ENCODE data around the gene PCDHA2. TPM values are rescaled to one million over a fixed set of nuclear protein-coding genes. Genes with fewer than 3 reads are reported as not detected.
A peak's percentile ranks its signal among the peaks of the same experiment; 100 is the strongest.
"Not testable (repeated sequence)": the region's sequence is repeated elsewhere in the genome, so short reads cannot be mapped to it uniquely, and the experiment has no call there.

The PCDHA2 gene
- not detected for polyA plus RNA-seq (ENCODE audit: low read depth in 6 of 6)

DNA sequence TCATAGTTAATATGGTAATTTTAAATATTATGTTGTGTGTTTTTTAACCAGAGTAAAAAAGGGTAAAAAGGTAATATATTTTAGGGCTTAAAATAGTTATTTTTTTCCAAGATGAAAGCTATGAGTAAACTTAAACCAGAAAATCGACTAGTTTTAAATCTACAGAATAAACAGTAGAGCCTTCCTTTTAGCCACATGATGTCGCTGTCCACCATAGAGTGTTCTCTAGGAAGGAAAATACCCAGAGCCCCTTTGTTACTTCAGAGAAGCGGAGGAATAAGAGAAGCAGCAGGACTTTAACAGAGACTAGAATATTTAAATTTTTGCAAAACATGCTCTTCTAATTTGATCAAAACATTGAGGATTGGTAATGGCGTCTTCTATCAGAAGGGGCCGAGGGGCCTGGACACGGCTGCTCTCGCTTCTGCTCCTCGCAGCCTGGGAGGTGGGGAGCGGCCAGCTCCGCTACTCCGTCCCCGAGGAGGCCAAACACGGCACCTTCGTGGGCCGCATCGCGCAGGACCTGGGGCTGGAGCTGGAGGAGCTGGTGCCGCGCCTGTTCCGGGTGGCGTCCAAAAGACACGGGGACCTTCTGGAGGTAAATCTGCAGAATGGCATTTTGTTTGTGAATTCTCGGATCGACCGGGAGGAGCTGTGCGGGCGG is at the start of gene PCDHA2:
Gene PCDHA2, plus strand, starts transcription at position 258 of the 664 bp plus-strand sequence.
- Mint-ChIP-seq H3K27ac (peak within 1 kb of the TSS in 2 of 6 donors; percentile 38 to 68), H3K27me3 (peaks cover 12 to 42% (median 17%) of the 10 kb centered on the region in 3 donors), H3K9me3 (peaks cover 3 to 70% (median 39%) of the 10 kb centered on the region in 7 donors), H3K4me3 (no peak within 1 kb of the TSS), H3K36me3 (peaks cover 8 to 15% of the 10 kb centered on the region in 2 donors), H3K4me1 (no peaks in the 10 kb centered on the region)
- DNase-seq (no peak), ATAC-seq (ENCODE audit: low read depth in 2 of 2) (no peak)

DNA sequence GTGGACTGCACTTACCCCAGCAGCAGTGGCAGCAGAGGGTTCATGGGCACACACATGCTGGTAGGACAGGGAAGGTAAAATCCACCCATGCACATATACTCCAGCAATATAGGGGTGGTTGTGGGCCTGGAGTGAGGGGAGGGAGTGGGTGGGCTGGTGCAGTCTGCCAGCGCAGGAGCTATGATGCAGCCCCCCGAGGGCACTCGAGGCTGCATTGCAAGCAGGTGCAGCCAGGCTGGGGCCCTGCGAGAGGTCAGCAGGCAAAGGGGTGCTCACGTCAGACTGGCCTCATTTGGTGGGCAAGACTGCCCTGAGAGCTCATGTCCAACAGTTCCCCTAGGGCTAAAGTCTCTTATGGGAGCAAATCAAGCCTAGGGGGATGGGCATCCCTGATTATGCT is 41.1 kb upstream of the PCDHA2 start:
- Mint-ChIP-seq H3K27ac (no peak overlapping the region), H3K36me3 (peaks cover 23 to 70% of the 10 kb centered on the region in 2 donors), H3K27me3 (peaks cover 0 to 28% (median 16%) of the 10 kb centered on the region in 3 donors), H3K9me3 (peaks cover 35 to 95% (median 83%) of the 10 kb centered on the region in 7 donors), H3K4me1 (no peaks in the 10 kb centered on the region), H3K4me3 (no peak overlapping the region)
- ATAC-seq (ENCODE audit: low read depth in 2 of 2), result no peak
- DNase-seq, result no peak

GRCh38 chr5:140764177-140764973 is 30.3 kb upstream of the PCDHA2 start:
- Mint-ChIP-seq H3K4me1 (no peaks in the 10 kb centered on the region), H3K27me3 (peaks cover 0 to 5% (median 0%) of the 10 kb centered on the region in 3 donors), H3K9me3 (peaks cover 7 to 89% (median 77%) of the 10 kb centered on the region in 7 donors), H3K27ac (no peak overlapping the region), H3K36me3 (peaks cover 0 to 17% of the 10 kb centered on the region in 2 donors), H3K4me3 (no peak overlapping the region)
- ATAC-seq (ENCODE audit: low read depth in 2 of 2) (no peak), DNase-seq (no peak)

DNA sequence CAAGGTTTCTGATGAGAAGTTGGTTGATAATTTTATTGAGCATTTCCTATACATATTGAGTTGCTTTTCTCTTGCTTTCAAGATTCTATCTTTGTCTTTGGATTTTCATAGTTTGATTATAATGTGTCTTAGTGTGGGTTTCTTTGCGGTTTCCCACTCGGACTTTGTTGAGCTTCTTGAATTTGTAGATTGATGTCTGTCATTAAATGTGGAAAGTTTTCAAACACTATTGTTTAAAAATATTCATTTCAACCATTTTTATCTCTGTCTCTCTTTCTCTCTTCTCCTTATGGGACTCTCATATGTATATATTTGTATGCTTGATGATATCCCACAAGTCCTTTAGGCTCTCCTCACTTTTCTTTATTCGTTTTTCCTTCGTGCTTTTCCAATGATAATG is 27.2 kb upstream of the PCDHA2 start:
- Mint-ChIP-seq H3K4me3 (no peak overlapping the region), H3K36me3 (peaks cover 4 to 17% of the 10 kb centered on the region in 2 donors), H3K27ac (no peak overlapping the region), H3K27me3 (no peaks in the 10 kb centered on the region), H3K4me1 (no peaks in the 10 kb centered on the region), H3K9me3 (peaks cover 7 to 94% (median 77%) of the 10 kb centered on the region in 7 donors)
- ATAC-seq (ENCODE audit: low read depth in 2 of 2), result no peak
- no peak for DNase-seq

DNA sequence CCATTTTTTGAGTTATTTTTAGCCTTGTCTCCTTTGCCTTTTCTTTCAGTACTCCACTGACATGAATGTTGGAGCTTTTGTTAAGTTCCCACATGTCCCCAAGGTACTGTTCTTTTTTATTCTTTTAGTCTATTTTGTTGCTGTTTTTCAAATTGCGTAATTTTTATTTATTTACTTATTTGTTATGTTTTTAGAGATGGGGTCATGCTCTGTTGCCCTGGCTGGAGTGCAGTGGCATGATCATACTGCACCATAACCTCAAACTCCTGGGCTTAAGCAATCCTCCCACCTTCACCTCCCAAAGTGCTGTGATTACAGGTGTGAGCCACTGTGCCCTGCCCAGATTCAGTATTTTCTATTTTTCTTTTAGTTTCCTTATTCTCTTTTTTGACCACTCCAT is 14.1 kb upstream of the PCDHA2 start:
- no peak overlapping the region for H3K27ac Mint-ChIP-seq
- no peak overlapping the region for H3K4me3 Mint-ChIP-seq
- no peaks in the 10 kb centered on the region for H3K4me1 Mint-ChIP-seq
- peaks cover 17 to 58% of the 10 kb centered on the region in 2 donors for H3K36me3 Mint-ChIP-seq
- no peak for DNase-seq
- ATAC-seq (ENCODE audit: low read depth in 2 of 2), result no peak
- H3K9me3 Mint-ChIP-seq, result peaks cover 29 to 95% (median 79%) of the 10 kb centered on the region in 7 donors
- H3K27me3 Mint-ChIP-seq, result peaks cover 0 to 25% (median 9%) of the 10 kb centered on the region in 3 donors

DNA sequence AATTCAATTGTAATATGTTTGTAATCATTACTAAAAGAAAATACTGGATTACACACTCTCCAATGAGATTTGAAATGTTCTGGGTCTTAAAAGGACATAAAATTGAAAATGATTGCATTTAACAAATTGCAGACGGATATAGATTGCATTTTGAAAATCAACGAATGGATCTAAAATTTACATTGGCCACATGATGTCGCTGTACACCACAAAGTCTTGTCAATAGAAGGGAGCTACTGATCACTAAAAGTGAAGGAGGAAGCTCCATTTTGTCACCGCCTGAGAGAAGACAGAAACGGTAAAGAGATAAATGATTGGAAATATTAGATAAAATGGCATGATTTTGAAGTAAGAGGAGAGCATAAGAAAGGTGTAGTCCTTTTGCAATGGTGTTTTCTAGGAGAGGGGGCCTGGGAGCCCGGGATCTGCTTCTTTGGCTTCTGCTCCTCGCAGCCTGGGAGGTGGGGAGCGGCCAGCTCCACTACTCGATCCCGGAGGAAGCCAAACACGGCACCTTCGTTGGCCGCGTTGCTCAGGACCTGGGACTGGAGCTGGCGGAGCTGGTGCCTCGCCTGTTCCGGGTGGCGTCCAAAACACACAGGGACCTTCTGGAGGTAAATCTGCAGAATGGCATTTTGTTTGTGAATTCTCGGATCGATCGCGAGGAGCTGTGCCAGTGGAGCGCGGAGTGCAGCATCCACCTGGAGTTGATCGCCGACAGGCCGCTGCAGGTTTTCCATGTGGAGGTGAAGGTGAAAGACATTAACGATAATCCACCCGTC is 8.6 kb upstream of the PCDHA2 start, which contains the start of gene PCDHA1:
Gene PCDHA1, plus strand, starts transcription at position 236 of the 782 bp plus-strand sequence.
- DNase-seq (no peak), ATAC-seq (ENCODE audit: low read depth in 2 of 2) (no peak)
- Mint-ChIP-seq H3K4me3 (peak within 1 kb of the TSS in 1 of 8 donors; percentile 47), H3K27me3 (peaks cover 10 to 37% (median 17%) of the 10 kb centered on the region in 3 donors), H3K36me3 (peaks cover 10 to 37% of the 10 kb centered on the region in 2 donors), H3K9me3 (peaks cover 12 to 89% (median 62%) of the 10 kb centered on the region in 7 donors), H3K27ac (peak within 1 kb of the TSS in 1 of 6 donors; percentile 5), H3K4me1 (no peaks in the 10 kb centered on the region)

GRCh38 chr5:140787422-140787821 is 7.2 kb upstream of the PCDHA2 start:
- Mint-ChIP-seq H3K36me3 (peaks cover 5 to 31% of the 10 kb centered on the region in 2 donors), H3K27me3 (peaks cover 10 to 45% (median 24%) of the 10 kb centered on the region in 3 donors), H3K27ac (peak overlapping the region in 1 of 6 donors; percentile 47), H3K9me3 (peaks cover 6 to 91% (median 56%) of the 10 kb centered on the region in 7 donors)
- not testable (repeated sequence) for DNase-seq; H3K4me1 Mint-ChIP-seq; H3K4me3 Mint-ChIP-seq; ATAC-seq (ENCODE audit: low read depth in 2 of 2)

DNA sequence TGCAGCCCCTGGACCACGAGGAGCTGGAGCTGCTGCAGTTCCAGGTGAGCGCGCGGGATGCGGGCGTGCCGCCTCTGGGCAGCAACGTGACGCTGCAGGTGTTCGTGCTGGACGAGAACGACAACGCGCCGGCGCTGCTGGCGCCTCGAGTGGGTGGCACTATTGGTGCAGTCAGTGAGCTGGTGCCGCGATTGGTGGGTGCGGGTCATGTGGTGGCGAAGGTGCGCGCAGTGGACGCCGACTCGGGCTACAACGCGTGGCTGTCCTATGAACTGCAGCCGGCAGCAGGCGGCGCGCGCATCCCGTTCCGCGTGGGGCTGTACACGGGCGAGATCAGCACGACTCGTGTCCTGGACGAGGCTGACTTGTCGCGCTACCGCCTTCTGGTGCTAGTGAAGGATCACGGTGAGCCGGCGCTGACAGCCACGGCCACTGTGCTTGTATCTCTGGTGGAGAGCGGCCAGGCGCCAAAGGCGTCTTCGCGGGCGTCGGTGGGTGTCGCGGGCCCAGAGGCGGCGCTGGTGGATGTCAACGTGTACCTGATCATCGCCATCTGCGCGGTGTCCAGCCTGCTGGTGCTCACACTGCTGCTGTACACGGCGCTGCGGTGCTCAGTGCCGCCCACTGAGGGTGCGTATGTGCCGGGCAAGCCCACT is 6.7 kb upstream of the PCDHA2 start:
- DNase-seq; H3K4me3 Mint-ChIP-seq; H3K4me1 Mint-ChIP-seq; ATAC-seq (ENCODE audit: low read depth in 2 of 2); H3K27ac Mint-ChIP-seq: not testable (repeated sequence)
- peaks cover 8 to 91% (median 55%) of the 10 kb centered on the region in 7 donors for H3K9me3 Mint-ChIP-seq
- peaks cover 14 to 45% (median 29%) of the 10 kb centered on the region in 3 donors for H3K27me3 Mint-ChIP-seq
- H3K36me3 Mint-ChIP-seq, result peaks cover 9 to 31% of the 10 kb centered on the region in 2 donors

DNA sequence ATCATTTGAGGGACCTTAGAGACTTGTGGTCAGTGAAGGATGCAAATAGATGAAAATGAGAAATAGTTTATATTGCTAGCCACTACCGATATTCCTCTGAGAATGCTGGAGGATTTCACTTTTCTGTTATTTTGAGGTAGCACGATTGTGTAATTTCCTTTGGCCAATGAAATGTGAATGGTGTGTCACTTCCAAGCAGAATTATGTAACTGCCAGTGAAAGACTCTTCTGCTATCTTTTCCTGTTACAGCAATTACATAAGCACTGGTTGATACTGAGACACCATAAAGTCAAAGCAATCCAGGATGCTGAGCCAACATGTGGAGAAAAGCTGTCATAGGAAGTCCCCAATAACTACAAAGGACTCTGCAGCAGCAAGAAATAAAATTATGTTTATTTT is 3.6 kb upstream of the PCDHA2 start:
- Mint-ChIP-seq H3K4me1 (no peaks in the 10 kb centered on the region), H3K9me3 (peaks cover 4 to 90% (median 53%) of the 10 kb centered on the region in 7 donors), H3K4me3 (no peak overlapping the region), H3K27ac (no peak overlapping the region), H3K36me3 (peaks cover 11 to 16% of the 10 kb centered on the region in 2 donors), H3K27me3 (peaks cover 16 to 52% (median 20%) of the 10 kb centered on the region in 3 donors)
- DNase-seq (no peak), ATAC-seq (ENCODE audit: low read depth in 2 of 2) (no peak)

DNA sequence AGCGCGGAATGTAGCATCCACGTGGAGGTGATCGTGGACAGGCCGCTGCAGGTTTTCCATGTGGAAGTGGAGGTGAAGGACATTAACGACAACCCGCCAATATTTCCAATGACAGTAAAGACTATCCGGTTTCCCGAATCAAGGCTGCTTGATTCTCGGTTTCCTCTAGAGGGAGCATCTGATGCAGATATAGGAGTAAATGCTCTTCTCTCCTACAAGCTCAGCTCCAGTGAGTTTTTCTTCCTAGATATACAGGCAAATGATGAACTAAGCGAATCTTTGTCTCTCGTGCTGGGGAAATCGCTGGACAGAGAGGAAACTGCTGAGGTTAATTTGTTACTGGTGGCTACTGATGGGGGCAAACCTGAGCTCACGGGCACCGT is 598 bp downstream of the PCDHA2 start:
- Mint-ChIP-seq H3K4me1 (no peaks in the 10 kb centered on the region), H3K27me3 (peaks cover 14 to 44% (median 21%) of the 10 kb centered on the region in 3 donors), H3K9me3 (peaks cover 3 to 72% (median 38%) of the 10 kb centered on the region in 7 donors), H3K27ac (peak overlapping the region in 2 of 6 donors; percentile 38 to 68), H3K36me3 (peaks cover 6 to 13% of the 10 kb centered on the region in 2 donors), H3K4me3 (no peak overlapping the region)
- ATAC-seq (ENCODE audit: low read depth in 2 of 2) (no peak), DNase-seq (no peak)

GRCh38 chr5:140796072-140796717 is 1.5 kb downstream of the PCDHA2 start:
- Mint-ChIP-seq H3K9me3 (peaks cover 3 to 74% (median 45%) of the 10 kb centered on the region in 7 donors), H3K36me3 (peaks cover 2 to 13% of the 10 kb centered on the region in 2 donors), H3K27me3 (peaks cover 14 to 44% (median 21%) of the 10 kb centered on the region in 3 donors)
- H3K4me3 Mint-ChIP-seq; DNase-seq; H3K27ac Mint-ChIP-seq; ATAC-seq (ENCODE audit: low read depth in 2 of 2); H3K4me1 Mint-ChIP-seq: not testable (repeated sequence)

DNA sequence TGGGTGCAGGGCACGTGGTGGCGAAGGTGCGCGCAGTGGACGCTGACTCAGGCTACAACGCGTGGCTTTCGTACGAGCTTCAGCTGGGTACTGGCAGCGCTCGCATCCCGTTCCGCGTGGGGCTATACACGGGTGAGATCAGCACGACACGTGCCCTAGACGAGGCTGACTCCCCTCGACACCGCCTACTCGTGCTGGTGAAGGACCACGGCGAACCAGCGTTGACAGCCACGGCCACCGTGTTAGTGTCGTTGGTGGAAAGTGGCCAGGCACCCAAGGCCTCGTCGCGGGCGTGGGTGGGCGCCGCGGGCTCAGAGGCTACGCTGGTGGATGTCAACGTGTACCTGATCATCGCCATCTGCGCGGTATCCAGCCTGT is 2.1 kb downstream of the PCDHA2 start:
- no peaks in the 10 kb centered on the region for H3K4me1 Mint-ChIP-seq

More for the DNA sequence above, 2.1 kb downstream of the PCDHA2 start:
- DNase-seq (no peak), ATAC-seq (ENCODE audit: low read depth in 2 of 2) (no peak)
- peaks cover 3 to 68% (median 45%) of the 10 kb centered on the region in 7 donors for H3K9me3 Mint-ChIP-seq
- peaks cover 14 to 44% (median 21%) of the 10 kb centered on the region in 3 donors for H3K27me3 Mint-ChIP-seq
- H3K4me3 Mint-ChIP-seq, result no peak overlapping the region
- peaks cover 0 to 13% of the 10 kb centered on the region in 2 donors for H3K36me3 Mint-ChIP-seq
- no peak overlapping the region for H3K27ac Mint-ChIP-seq
